H9 (cell line): ENCODE data around the gene RILP. TPM values are rescaled to one million over a fixed set of nuclear protein-coding genes. Genes with fewer than 3 reads are reported as not detected.

Experiments used
- DNase-seq: peaks from one replicate; pipeline ENCODE4 v3.0.0-alpha.2; 2017
- H2AFZ ChIP-seq: one replicate; pipeline ENCODE4 v1.6.1; 2013; ENCODE audit warnings: mild to moderate bottlenecking, low read length, control low read depth, moderate library complexity
- H2AK5ac ChIP-seq: 2 replicates; pipeline ENCODE4 v1.6.1; 2013; ENCODE audit warnings: low read length, control low read depth, mixed read lengths; ENCODE audit not compliant: insufficient read length
- H2BK120ac ChIP-seq: one replicate; pipeline ENCODE4 v1.6.1; 2013; ENCODE audit warnings: low read depth, mild to moderate bottlenecking, low read length, control low read depth, inconsistent platforms; ENCODE audit not compliant: poor library complexity, severe bottlenecking
- H2BK12ac ChIP-seq: 2 replicates; pipeline ENCODE4 v1.6.1; 2013; ENCODE audit warnings: low read length, control low read depth, mixed read lengths, low read depth; ENCODE audit not compliant: insufficient read length
- H2BK15ac ChIP-seq: 2 replicates; pipeline ENCODE4 v1.6.1; 2013; ENCODE audit warnings: low read depth, low read length, control low read depth
- H2BK20ac ChIP-seq: one replicate; pipeline ENCODE4 v1.6.1; 2013; ENCODE audit warnings: low read depth, mild to moderate bottlenecking, low read length, control low read depth, inconsistent platforms; ENCODE audit not compliant: poor library complexity, severe bottlenecking
- H2BK5ac ChIP-seq: 2 replicates; pipeline ENCODE4 v1.6.1; 2013; ENCODE audit warnings: low read length, control low read depth, mixed read lengths; ENCODE audit not compliant: insufficient read length
- H3K14ac ChIP-seq: 2 replicates; pipeline ENCODE4 v1.6.1; 2013; ENCODE audit warnings: low read length, control low read depth; ENCODE audit not compliant: insufficient read depth
- H3K18ac ChIP-seq: 2 replicates; pipeline ENCODE4 v1.6.1; 2013; ENCODE audit warnings: low read depth, mild to moderate bottlenecking, mixed read lengths, low read length, control low read depth; ENCODE audit not compliant: insufficient read length
- H3K23ac ChIP-seq: 2 replicates; pipeline ENCODE4 v1.6.1; 2013; ENCODE audit warnings: low read length, control low read depth, mixed read lengths, low read depth; ENCODE audit not compliant: insufficient read length
- H3K23me2 ChIP-seq: 2 replicates; pipeline ENCODE4 v1.6.1; 2013; ENCODE audit warnings: low read depth, mild to moderate bottlenecking, mixed read lengths, low read length, control low read depth; ENCODE audit not compliant: insufficient read length, poor library complexity, severe bottlenecking
- H3K27ac ChIP-seq: 2 replicates; pipeline ENCODE4 v1.5.1; 2013; ENCODE audit warnings: low read length, control low read depth, mixed read lengths, low read depth; ENCODE audit not compliant: insufficient read length
- H3K27me3 ChIP-seq: 2 replicates; pipeline ENCODE4 v1.6.1; 2013; ENCODE audit warnings: low read length, control low read depth, inconsistent platforms; ENCODE audit not compliant: insufficient read depth
- H3K4ac ChIP-seq: 2 replicates; pipeline ENCODE4 v1.6.1; 2013; ENCODE audit warnings: low read depth, mild to moderate bottlenecking, control low read depth, inconsistent platforms, low read length, moderate library complexity
- H3K4me1 ChIP-seq: 2 replicates; pipeline ENCODE4 v1.6.1; 2013; ENCODE audit warnings: low read length, control low read depth, inconsistent platforms; ENCODE audit not compliant: insufficient read depth
- H3K4me2 ChIP-seq: 2 replicates; pipeline ENCODE4 v1.6.1; 2013; ENCODE audit warnings: low read length, control low read depth, mixed read lengths; ENCODE audit not compliant: insufficient read length, insufficient read depth
- H3K56ac ChIP-seq: 2 replicates; pipeline ENCODE4 v1.6.1; 2013; ENCODE audit warnings: low read depth, mild to moderate bottlenecking, mixed read lengths, low read length, control low read depth; ENCODE audit not compliant: insufficient read length
- H3K79me1 ChIP-seq: 2 replicates; pipeline ENCODE4 v1.6.1; 2013; ENCODE audit warnings: low read depth, mild to moderate bottlenecking, moderate library complexity, low read length, control low read depth, inconsistent platforms; ENCODE audit not compliant: insufficient read depth, poor library complexity, severe bottlenecking
- H3K79me2 ChIP-seq: 2 replicates; pipeline ENCODE4 v1.6.1; 2013; ENCODE audit warnings: low read length, control low read depth, inconsistent platforms; ENCODE audit not compliant: insufficient read depth
- H3K9ac ChIP-seq: 2 replicates; pipeline ENCODE4 v1.6.1; 2013; ENCODE audit warnings: low read length, control low read depth, mixed read lengths; ENCODE audit not compliant: insufficient read length; ENCODE audit errors: extremely low read depth
- H3K9me3 ChIP-seq: one replicate; pipeline ENCODE4 v1.6.1; 2013; ENCODE audit warnings: low read depth, low read length, inconsistent platforms; ENCODE audit not compliant: control insufficient read depth
- H3T11ph ChIP-seq: one replicate; pipeline ENCODE4 v1.6.1; 2013; ENCODE audit warnings: mild to moderate bottlenecking, low read length, control low read depth, inconsistent platforms
- H4K20me1 ChIP-seq: one replicate; pipeline ENCODE4 v1.6.1; 2013; ENCODE audit not compliant: control insufficient read depth, insufficient read length, insufficient read depth
- H4K5ac ChIP-seq: 2 replicates; pipeline ENCODE4 v1.6.1; 2013; ENCODE audit warnings: low read depth, mild to moderate bottlenecking, mixed read lengths, low read length, control low read depth; ENCODE audit not compliant: insufficient read length
- H4K8ac ChIP-seq: replicated peaks from 2 replicates; pipeline ENCODE4 v1.6.1; 2013; ENCODE audit warnings: low read length, control low read depth, mixed read lengths, low read depth; ENCODE audit not compliant: insufficient read length
- H4K91ac ChIP-seq: 2 replicates; pipeline ENCODE4 v1.6.1; 2013; ENCODE audit warnings: low read depth, mild to moderate bottlenecking, moderate library complexity, mixed read lengths, low read length, control low read depth; ENCODE audit not compliant: insufficient read length
- H3K27ac Mint-ChIP-seq, 3 experiments: 2 replicates in 2 of 3; 3 replicates in 1 of 3; pipeline ENCODE4 v1.8.0; 2020 to 2021; ENCODE audit warnings: mixed read lengths in 3 of 3, mild to moderate bottlenecking in 1 of 3, moderate library complexity in 1 of 3
- H3K27me3 Mint-ChIP-seq: 2 replicates; pipeline ENCODE4 v1.8.0; 2021; ENCODE audit warnings: low read depth, mild to moderate bottlenecking, moderate library complexity, mixed read lengths
- H3K36me3 Mint-ChIP-seq, 3 experiments: 2 replicates in 2 of 3; 3 replicates in 1 of 3; pipeline ENCODE4 v1.8.0; 2020 to 2021; ENCODE audit warnings: low read depth in 3 of 3, mixed read lengths in 3 of 3; ENCODE audit not compliant: insufficient read depth in 1 of 3
- H3K4me1 Mint-ChIP-seq, 2 experiments: 2 replicates each; pipeline ENCODE4 v1.8.0; 2020; ENCODE audit warnings: mixed read lengths in 2 of 2
- H3K4me3 Mint-ChIP-seq, 2 experiments: 2 replicates in 1 of 2; 3 replicates in 1 of 2; pipeline ENCODE4 v1.8.0; 2020 to 2021; ENCODE audit warnings: mild to moderate bottlenecking in 2 of 2, mixed read lengths in 2 of 2, moderate library complexity in 1 of 2
- H3K9me3 Mint-ChIP-seq, 2 experiments: 2 replicates in 1 of 2; 3 replicates in 1 of 2; pipeline ENCODE4 v1.8.0; 2020; ENCODE audit warnings: mild to moderate bottlenecking in 2 of 2, mixed read lengths in 2 of 2, moderate library complexity in 1 of 2
- CTCF ChIP-seq: fragments of 200-600 bp; sonication (generic); conservative IDR thresholded peaks from 3 replicates; pipeline ENCODE4 v1.8.0; 2021; ENCODE audit warnings: antibody characterized with exemption, mild to moderate bottlenecking
- WGBS: extraction: QIAGEN DNeasy Blood & Tissue Kit; methylation state at CpG from one replicate; pipeline ENCODE4 v1.1.7; 2013; ENCODE audit warnings: missing lambda C conversion rate, low lambda C conversion rate, mixed read lengths; ENCODE audit not compliant: insufficient read length; ENCODE audit errors: extremely low coverage; 5-methylcytosine and 5-hydroxymethylcytosine counted together
- total RNA-seq: library from RNA; stranded (reverse); gene quantifications from 2 replicates; pipeline ENCODE4 v1.2.1, GENCODE V29; 2021

RILP gene
- total RNA-seq, 1 experiment from 2014 or later = 5.4 TPM

- Histone ChIP-seq H3K14ac (no peak overlapping the region), H3K79me2 (no peaks in the 10 kb centered on the region), H3K56ac (no peak overlapping the region), H3K27me3 (0 out of 2 replicates have a peak, but pooled peaks cover 3% of the 10 kb centered on the region), H3K4me1 (no peaks in the 10 kb centered on the region), H3K79me1 (no peaks in the 10 kb centered on the region), H2AFZ (no peak overlapping the region), H4K20me1 (no peaks in the 10 kb centered on the region), H2BK5ac (no peak overlapping the region), H3K23me2 (no peaks in the 10 kb centered on the region), H3K4me2 (no peak overlapping the region), H4K8ac (no peak overlapping the region), H2BK20ac (no peak overlapping the region), H3K9me3 (no peaks in the 10 kb centered on the region), H3K9ac (no peak overlapping the region), H3T11ph (no peak overlapping the region), H3K23ac (no peak overlapping the region), H2BK120ac (no peak overlapping the region), H4K91ac (no peak overlapping the region), H2BK15ac (no peak overlapping the region), H3K18ac (no peak overlapping the region), H2AK5ac (no peak overlapping the region), H3K27ac (no peak overlapping the region), H3K4ac (no peak overlapping the region), H4K5ac (no peak overlapping the region), H2BK12ac (no peak overlapping the region)
- DNase-seq = no peak
- TF ChIP-seq CTCF = no peak
- Mint-ChIP-seq H3K4me1 (no peaks in the 10 kb centered on the region), H3K27ac (no peak overlapping the region), H3K27me3 (no peaks in the 10 kb centered on the region), H3K9me3 (no peaks in the 10 kb centered on the region), H3K36me3 (peaks cover 78 to 97% (median 95%) of the 10 kb centered on the region in 3 experiments), H3K4me3 (no peak overlapping the region)
- WGBS = no CpG with 5 or more reads among the region's 13 CpGs
These were observed 26.7 kb upstream of the RILP start for GRCh38 chr17:1676401-1676800.
